Hepatocyte (in vitro differentiated cells): ENCODE data around the gene AKAP6. TPM values are rescaled to one million over a fixed set of nuclear protein-coding genes. Genes with fewer than 3 reads are reported as not detected.

Experiments used
- DNase-seq: peaks from one replicate; pipeline ENCODE4 v3.0.0-alpha.2; 2016; ENCODE audit warnings: low spot score
- H2AFZ ChIP-seq: fragments of 200-600 bp; sonication (generic); 2 replicates; pipeline ENCODE4 v1.6.0; 2016; ENCODE audit warnings: antibody characterized with exemption, mild to moderate bottlenecking
- H3K27ac ChIP-seq: fragments of 200-600 bp; sonication (generic); 2 replicates; pipeline ENCODE4 v1.5.1; 2016; ENCODE audit warnings: mild to moderate bottlenecking
- H3K27me3 ChIP-seq: fragments of 200-600 bp; sonication (generic); 2 replicates; pipeline ENCODE4 v1.6.1; 2016
- H3K36me3 ChIP-seq: fragments of 200-600 bp; sonication (generic); replicated peaks from 2 replicates; pipeline ENCODE4 v1.5.1; 2016; ENCODE audit warnings: low read depth; ENCODE audit not compliant: insufficient read depth
- H3K4me1 ChIP-seq: fragments of 200-600 bp; sonication (generic); 2 replicates; pipeline ENCODE4 v1.5.1; 2016; ENCODE audit warnings: mild to moderate bottlenecking, moderate library complexity; ENCODE audit not compliant: insufficient read depth
- H3K4me2 ChIP-seq: fragments of 200-600 bp; sonication (generic); 2 replicates; pipeline ENCODE4 v1.6.0; 2016
- H3K4me3 ChIP-seq: fragments of 200-600 bp; sonication (generic); 2 replicates; pipeline ENCODE4 v1.5.1; 2016; ENCODE audit warnings: mild to moderate bottlenecking
- H3K79me2 ChIP-seq: fragments of 200-600 bp; sonication (generic); 2 replicates; pipeline ENCODE4 v1.6.0; 2017; ENCODE audit warnings: mild to moderate bottlenecking
- H3K9me2 ChIP-seq: fragments of 200-600 bp; sonication (generic); replicated peaks from 2 replicates; pipeline ENCODE4 v1.6.0; 2017; ENCODE audit warnings: mild to moderate bottlenecking; ENCODE audit not compliant: insufficient read depth
- H3K9me3 ChIP-seq: fragments of 200-600 bp; sonication (generic); 2 replicates; pipeline ENCODE4 v1.5.1; 2016; ENCODE audit warnings: low read depth, mild to moderate bottlenecking
- H4K20me1 ChIP-seq: fragments of 200-600 bp; sonication (generic); 2 replicates; pipeline ENCODE4 v1.6.0; 2016; ENCODE audit warnings: mild to moderate bottlenecking; ENCODE audit not compliant: insufficient read depth, poor library complexity, severe bottlenecking
- EZH2 ChIP-seq: fragments of 200-600 bp; sonication (generic); IDR thresholded peaks from 2 replicates; pipeline ENCODE4 v1.6.1; 2016; ENCODE audit warnings: antibody characterized with exemption, mild to moderate bottlenecking, borderline replicate concordance
- EZH2phosphoT487 ChIP-seq: fragments of 200-600 bp; sonication (generic); IDR thresholded peaks from one replicate; pipeline ENCODE4 v1.6.1; 2018; ENCODE audit warnings: antibody characterized with exemption, mild to moderate bottlenecking, low read depth, moderate library complexity; ENCODE audit not compliant: unreplicated experiment, severe bottlenecking
- WGBS: methylation state at CpG from one replicate; pipeline ENCODE4 v1.1.6; 2016; ENCODE audit warnings: low lambda C conversion rate; ENCODE audit errors: missing lambda C conversion rate; 5-methylcytosine and 5-hydroxymethylcytosine counted together
- polyA plus RNA-seq: library from polyadenylated mRNA; unstranded; fragments of >200 nt; fragmentation: Nextera tagmentation; extraction: Ambion mirVana; gene quantifications from 2 replicates; pipeline ENCODE4 v1.2.1, GENCODE V29; 2016
- total RNA-seq: library from RNA; depleted of rRNA; stranded (reverse); fragments of >200 nt; gene quantifications from 2 replicates; pipeline ENCODE4 v1.2.3, GENCODE V29; 2014
- TF ChIP-seq, protein P1 (sequence below): fragments of 200-600 bp; sonication (generic); IDR thresholded peaks from 2 replicates; pipeline ENCODE4 v1.5.1; 2016; ENCODE audit warnings: antibody characterized with exemption, mild to moderate bottlenecking; ENCODE audit not compliant: poor library complexity

Gene AKAP6
- total and polyA plus RNA-seq, 2 experiments from 2014 or later: 1.1 to 2.1 TPM

DNA sequence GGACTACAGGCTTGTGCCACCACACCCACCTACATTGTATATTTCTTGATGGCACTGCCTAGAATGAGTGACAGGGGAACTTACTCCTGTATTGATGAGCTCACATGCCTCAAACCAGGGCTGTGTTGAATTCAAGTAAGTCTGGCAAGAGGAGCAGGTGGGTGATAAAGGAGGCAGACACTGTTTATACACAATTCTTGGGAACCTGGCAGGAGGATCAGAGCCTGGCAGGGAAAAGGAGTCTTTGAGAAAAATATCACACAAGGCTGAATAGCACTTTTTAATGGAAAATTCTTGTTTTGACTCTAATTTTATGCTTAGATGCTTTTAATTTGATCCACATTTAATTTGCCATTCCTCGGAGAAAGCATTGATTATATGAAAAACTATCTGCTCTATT is 316.5 kb downstream of the AKAP6 start:
- H3K4me2 ChIP-seq: no peak overlapping the region
- 76% methylated on average over 1 of the region's 1 CpG for WGBS
- TF ChIP-seq, protein P1, sequence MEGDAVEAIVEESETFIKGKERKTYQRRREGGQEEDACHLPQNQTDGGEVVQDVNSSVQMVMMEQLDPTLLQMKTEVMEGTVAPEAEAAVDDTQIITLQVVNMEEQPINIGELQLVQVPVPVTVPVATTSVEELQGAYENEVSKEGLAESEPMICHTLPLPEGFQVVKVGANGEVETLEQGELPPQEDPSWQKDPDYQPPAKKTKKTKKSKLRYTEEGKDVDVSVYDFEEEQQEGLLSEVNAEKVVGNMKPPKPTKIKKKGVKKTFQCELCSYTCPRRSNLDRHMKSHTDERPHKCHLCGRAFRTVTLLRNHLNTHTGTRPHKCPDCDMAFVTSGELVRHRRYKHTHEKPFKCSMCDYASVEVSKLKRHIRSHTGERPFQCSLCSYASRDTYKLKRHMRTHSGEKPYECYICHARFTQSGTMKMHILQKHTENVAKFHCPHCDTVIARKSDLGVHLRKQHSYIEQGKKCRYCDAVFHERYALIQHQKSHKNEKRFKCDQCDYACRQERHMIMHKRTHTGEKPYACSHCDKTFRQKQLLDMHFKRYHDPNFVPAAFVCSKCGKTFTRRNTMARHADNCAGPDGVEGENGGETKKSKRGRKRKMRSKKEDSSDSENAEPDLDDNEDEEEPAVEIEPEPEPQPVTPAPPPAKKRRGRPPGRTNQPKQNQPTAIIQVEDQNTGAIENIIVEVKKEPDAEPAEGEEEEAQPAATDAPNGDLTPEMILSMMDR: no peak
- no peak for TF ChIP-seq EZH2
- TF ChIP-seq EZH2phosphoT487: no peak
- H4K20me1 ChIP-seq: no peaks in the 10 kb centered on the region
- H3K4me3 ChIP-seq: no peak overlapping the region
- H3K27ac ChIP-seq: no peak overlapping the region
- no peak overlapping the region for H2AFZ ChIP-seq
- no peaks in the 10 kb centered on the region for H3K36me3 ChIP-seq
- no peaks in the 10 kb centered on the region for H3K9me2 ChIP-seq
- no peaks in the 10 kb centered on the region for H3K27me3 ChIP-seq
- DNase-seq: no peak
- no peaks in the 10 kb centered on the region for H3K9me3 ChIP-seq
- no peaks in the 10 kb centered on the region for H3K4me1 ChIP-seq
- no peaks in the 10 kb centered on the region for H3K79me2 ChIP-seq

DNA sequence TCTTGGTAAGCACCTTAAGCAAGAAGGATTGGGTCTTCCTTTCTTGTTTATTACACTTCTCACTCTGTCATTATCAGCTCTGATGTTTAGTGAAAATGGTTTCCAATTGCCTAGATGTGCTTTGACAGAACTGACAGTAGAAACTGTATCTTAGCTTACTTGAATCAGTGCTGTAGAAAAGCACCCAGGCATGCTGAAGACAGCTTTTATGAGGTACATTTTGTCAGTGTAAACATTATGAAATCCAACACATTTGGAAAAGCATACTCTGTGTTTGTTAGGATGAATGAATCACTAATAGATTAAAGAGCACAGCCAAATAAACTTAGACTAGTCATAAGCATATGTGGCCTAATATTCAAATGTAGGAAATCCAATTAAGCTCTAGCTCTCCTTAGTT is 319.3 kb downstream of the AKAP6 start:
- H3K27ac ChIP-seq: no peak overlapping the region
- no peaks in the 10 kb centered on the region for H3K27me3 ChIP-seq
- no peak for TF ChIP-seq EZH2
- TF ChIP-seq EZH2phosphoT487: no peak
- TF ChIP-seq, protein P1: no peak
- no peaks in the 10 kb centered on the region for H3K79me2 ChIP-seq
- no peak overlapping the region for H3K4me3 ChIP-seq
- no peaks in the 10 kb centered on the region for H3K4me1 ChIP-seq
- H3K36me3 ChIP-seq: no peaks in the 10 kb centered on the region
- no peak overlapping the region for H3K4me2 ChIP-seq
- H3K9me3 ChIP-seq: no peaks in the 10 kb centered on the region
- H4K20me1 ChIP-seq: no peaks in the 10 kb centered on the region
- no peak overlapping the region for H2AFZ ChIP-seq
- H3K9me2 ChIP-seq: no peaks in the 10 kb centered on the region
- peak; percentile 5 for DNase-seq

DNA sequence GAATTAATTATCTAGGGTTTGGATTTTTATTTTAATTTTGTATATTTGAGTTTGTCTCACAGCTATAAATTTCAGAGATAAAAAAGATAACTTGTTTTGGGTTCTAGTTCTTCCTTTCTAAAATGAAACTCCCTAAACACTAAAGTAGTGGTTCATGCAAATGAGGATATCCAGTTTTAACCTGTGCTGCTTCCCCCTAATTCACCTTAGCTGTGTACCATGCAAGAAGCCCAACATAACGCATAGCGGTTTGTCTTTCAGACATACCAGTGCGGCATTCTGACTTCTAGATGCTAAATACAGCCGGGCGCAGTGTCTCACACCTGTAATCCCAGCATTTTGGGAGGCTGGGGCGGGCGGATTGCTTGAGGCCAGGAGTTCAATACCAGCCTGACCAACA is 320.9 kb downstream of the AKAP6 start:
- 97% methylated on average over 7 of the region's 7 CpGs for WGBS
- H3K4me2 ChIP-seq: no peak overlapping the region
- no peaks in the 10 kb centered on the region for H3K4me1 ChIP-seq
- no peaks in the 10 kb centered on the region for H3K9me3 ChIP-seq
- H3K36me3 ChIP-seq: no peaks in the 10 kb centered on the region
- DNase-seq: no peak
- H3K4me3 ChIP-seq: no peak overlapping the region
- TF ChIP-seq, protein P1: no peak
- TF ChIP-seq EZH2phosphoT487: no peak
- TF ChIP-seq EZH2: no peak
- H3K79me2 ChIP-seq: no peaks in the 10 kb centered on the region
- no peaks in the 10 kb centered on the region for H3K27me3 ChIP-seq
- H3K9me2 ChIP-seq: no peaks in the 10 kb centered on the region
- H2AFZ ChIP-seq: no peak overlapping the region
- H3K27ac ChIP-seq: no peak overlapping the region
- no peaks in the 10 kb centered on the region for H4K20me1 ChIP-seq

DNA sequence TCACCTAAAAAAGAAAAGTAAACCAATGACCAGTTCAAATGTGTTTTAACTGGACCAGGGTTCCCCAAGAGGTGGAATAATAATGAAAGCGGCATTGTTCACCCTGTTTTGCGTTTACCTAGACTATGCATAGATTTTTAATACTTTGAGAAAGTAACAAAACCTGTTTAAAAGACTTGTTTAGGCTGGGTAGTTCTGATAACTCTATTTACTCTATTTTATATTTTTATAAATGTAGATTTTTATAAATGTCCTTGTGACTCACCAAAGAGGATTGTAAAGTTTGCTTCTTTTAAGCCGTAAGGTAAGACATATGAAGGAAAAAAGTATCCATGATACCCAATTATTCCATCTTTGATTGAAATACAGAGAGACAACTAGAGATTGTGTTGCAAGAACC is 321.6 kb downstream of the AKAP6 start:
- no peaks in the 10 kb centered on the region for H3K36me3 ChIP-seq
- H3K9me2 ChIP-seq: no peaks in the 10 kb centered on the region
- TF ChIP-seq, protein P1: no peak
- no peak for TF ChIP-seq EZH2phosphoT487
- H2AFZ ChIP-seq: no peak overlapping the region
- H3K4me3 ChIP-seq: no peak overlapping the region
- H3K27ac ChIP-seq: no peak overlapping the region
- 96% methylated on average over 3 of the region's 3 CpGs for WGBS
- no peaks in the 10 kb centered on the region for H3K27me3 ChIP-seq
- H4K20me1 ChIP-seq: no peaks in the 10 kb centered on the region
- H3K4me1 ChIP-seq: no peaks in the 10 kb centered on the region
- no peaks in the 10 kb centered on the region for H3K9me3 ChIP-seq
- no peak overlapping the region for H3K4me2 ChIP-seq
- DNase-seq: no peak
- H3K79me2 ChIP-seq: no peaks in the 10 kb centered on the region
